Measurements from ENCODE around the gene MTSS2.
A peak's percentile ranks its signal among the peaks of the same experiment; 100 is the strongest.

MTSS2 gene

DNA sequence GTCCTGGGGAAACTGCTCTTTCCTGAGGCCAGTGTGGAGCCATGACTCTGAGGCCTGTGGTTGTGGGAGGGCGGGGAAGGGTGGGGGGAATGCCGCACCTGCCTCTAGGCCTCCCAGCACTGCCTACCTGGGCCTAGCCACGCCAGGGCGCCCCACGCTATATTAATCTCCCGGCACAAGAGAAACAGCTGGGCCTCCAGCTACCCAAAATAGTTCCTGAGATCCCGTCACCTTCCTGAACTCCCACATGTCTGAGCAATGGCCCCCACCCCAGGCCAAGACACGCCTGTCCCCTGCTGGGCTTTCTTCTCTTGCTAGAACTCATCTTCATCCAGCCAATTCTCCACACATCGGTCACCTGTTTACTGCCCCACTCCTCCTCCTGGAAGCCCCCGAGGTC is 13.0 kb upstream of the MTSS2 start:
- DNase-seq, result no peak

GRCh38 chr16:70697594-70698170 is 11.8 kb upstream of the MTSS2 start:
- no peak for DNase-seq

GRCh38 chr16:70696952-70697593 is 11.2 kb upstream of the MTSS2 start:
- DNase-seq, result no peak

GRCh38 chr16:70696355-70696754 is 10.5 kb upstream of the MTSS2 start:
- DNase-seq, result no peak

GRCh38 chr16:70695331-70696070 is 9.6 kb upstream of the MTSS2 start:
- DNase-seq, result no peak

DNA sequence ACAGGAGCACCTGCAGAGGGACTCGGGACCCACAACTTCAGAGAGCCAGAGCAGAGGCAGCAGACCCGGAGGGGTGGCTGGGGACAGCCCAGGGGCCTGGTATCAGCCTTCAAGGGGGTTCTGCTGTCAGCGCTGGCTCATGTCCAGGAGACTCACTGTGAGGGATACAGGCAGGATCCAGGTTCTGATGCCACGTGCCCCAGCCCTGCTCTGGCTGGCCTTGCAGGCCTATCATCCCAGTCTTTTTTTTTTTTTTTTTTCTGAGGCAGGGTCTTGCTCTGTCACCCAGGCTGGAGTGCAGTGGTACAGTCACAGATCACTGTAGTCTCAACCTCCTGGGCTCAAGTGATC is 9.0 kb upstream of the MTSS2 start:
- no peak for DNase-seq

GRCh38 chr16:70694088-70694867 is 8.4 kb upstream of the MTSS2 start:
- DNase-seq, result no peak

- DNase-seq, result no peak
Observed at GRCh38 chr16:70692873-70693671, 7.2 kb upstream of the MTSS2 start.

DNA sequence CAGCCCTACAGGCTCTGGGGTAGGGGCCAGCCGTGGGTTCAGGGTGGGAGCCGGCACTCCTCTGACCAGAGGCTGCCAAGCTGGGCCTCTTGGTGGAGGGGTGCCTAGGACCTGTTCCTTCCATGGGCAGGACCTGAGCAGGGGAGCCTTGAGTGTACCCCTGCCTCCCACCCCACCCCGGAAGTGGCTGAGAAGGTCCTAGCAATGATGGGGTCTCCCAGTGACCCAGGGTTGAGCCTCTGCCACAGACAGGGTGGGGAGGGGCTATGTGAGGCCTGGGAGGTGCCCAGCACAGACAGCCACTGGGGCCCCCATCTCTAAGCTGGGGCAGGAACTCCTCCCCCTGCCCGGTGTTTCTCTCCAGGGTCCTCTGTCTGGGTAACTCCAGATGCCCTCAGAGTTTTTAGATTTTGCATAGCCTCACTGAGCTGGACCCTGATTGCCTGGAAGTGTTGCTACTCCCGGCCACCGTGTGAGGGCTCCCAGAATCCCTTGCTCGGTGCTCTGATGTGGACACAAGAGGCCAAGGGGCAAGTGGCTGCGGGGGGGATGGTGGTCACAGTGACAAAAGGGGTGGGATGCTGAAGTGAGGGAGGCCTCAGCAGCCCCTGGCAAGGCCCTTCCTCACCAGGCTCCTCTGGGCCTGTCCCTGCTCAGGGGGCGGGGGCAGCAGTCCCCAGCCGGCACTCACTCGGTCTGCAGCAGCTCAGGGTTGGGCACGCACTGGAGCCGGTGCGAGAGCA is 6.4 kb upstream of the MTSS2 start:
- no peak for DNase-seq

- peak; percentile 29 for DNase-seq
Observed at GRCh38 chr16:70691223-70692129, 5.6 kb upstream of the MTSS2 start.

- DNase-seq, result no peak
Observed at GRCh38 chr16:70689970-70690891, 4.4 kb upstream of the MTSS2 start.

GRCh38 chr16:70689035-70689969 is 3.4 kb upstream of the MTSS2 start:
- no peak for DNase-seq

GRCh38 chr16:70688246-70688742 is 2.4 kb upstream of the MTSS2 start:
- no peak for DNase-seq

GRCh38 chr16:70687671-70688245 is 1.9 kb upstream of the MTSS2 start:
- no peak for DNase-seq

DNA sequence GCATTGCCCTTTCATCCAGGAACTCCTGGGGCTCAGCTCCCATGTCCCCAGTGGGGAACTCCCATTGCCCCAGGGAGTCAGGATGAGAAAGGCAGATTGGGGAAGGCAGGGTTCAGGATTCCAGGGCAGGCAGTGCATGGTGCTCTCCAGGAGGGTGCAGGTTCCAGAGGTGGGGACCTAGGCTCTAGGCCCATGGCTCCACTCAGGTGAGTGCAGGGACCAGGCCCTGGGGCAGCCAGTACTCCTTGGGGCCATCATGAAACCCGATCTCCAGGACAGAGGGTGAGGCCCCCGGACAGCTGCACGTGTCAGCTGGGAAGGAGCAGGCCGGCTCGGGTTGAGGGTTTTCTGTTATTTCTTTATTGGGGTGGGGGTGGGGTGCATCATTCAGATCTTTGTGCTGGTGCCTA is 1.3 kb upstream of the MTSS2 start:
- DNase-seq, result no peak

DNA sequence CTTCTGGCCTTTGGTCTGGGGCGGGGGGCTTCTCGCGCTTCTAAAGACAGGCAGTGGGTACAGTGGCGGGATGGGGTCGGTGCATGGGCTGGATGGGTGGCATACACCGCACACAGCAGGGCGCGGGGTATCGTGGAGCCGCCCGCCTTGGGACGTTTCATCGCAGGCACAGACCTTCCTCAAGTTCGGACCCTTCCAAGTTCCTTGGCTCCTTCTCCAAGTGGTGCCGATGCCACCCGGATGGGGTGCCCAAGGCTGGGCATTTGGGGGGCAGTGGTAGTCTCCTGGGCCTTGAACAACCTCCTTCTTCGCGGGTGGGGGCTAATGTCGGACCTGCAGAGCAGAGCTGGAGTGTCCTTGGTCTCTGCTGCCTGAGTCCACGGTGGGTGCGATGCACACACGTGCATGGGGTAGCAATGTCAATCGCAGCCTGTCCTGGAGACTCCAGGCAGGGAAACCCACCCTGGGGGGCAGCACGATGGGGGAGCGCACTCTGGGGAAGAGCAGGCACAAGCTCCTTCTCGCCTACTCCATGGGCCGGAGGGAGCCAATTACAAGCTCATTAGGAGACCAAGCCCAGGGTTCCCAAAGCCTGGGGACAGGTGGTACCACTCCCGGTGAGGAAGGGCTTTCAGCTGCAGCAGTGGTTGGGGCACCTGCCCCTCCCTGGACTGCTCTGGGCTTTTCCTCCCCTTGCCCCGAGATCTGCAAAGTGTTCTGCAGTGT is 686 bp upstream of the MTSS2 start:
- no peak for DNase-seq

Measured in GOT3 (cell line).